Hematopoietic multipotent progenitor cell treated with erythropoietin and hydrocortisone succinate and interleukin-3 and kit ligand, for 17 days (in vitro differentiated cells): Measurements from ENCODE around the gene TFAP2E.
A peak's percentile ranks its signal among the peaks of the same experiment; 100 is the strongest.

Experiments
- DNase-seq: peaks from one replicate; pipeline ENCODE4 v3.0.0-alpha.2; 2015; ENCODE audit warnings: low spot score

TFAP2E gene

DNA sequence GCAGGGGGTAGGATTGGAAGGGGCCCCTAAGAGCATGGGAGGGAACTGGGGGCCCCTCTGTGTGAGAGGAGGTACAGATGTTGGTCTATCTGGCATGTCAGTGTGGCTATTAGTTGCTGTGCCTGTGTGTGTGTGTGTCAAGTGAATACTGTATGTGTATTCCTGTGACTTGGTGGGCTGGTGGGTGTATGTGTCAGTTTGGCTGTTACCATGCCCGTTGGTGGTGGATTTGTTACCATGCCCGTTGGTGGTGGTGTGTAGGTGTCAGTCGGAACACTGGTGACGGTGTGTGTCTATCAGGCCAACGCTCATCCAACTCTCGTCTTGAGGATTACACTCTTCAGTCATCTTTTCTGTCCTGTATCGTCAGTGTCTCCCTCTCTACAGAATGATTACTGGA is 22.6 kb downstream of the TFAP2E start:
- DNase-seq, result no peak

DNA sequence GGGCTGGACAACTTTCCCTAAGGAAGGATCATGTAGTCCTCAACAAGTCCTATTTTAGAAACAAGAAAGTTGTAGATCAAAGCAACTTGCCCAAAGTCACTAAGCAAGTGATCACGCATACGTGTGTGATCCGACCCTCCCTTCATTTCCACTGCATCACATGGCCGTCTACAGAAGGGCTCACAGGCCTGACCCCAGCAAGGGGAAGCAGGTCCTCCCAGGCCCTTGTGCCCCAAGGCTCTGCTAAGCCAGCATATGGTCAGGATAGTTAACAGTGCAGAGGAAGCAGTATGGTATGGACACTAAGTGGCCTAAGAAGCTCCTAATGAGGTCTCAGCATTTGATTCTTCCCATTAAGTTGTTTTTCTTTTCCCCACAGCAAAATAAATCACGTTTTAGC is 24.8 kb downstream of the TFAP2E start:
- DNase-seq, result no peak

DNA sequence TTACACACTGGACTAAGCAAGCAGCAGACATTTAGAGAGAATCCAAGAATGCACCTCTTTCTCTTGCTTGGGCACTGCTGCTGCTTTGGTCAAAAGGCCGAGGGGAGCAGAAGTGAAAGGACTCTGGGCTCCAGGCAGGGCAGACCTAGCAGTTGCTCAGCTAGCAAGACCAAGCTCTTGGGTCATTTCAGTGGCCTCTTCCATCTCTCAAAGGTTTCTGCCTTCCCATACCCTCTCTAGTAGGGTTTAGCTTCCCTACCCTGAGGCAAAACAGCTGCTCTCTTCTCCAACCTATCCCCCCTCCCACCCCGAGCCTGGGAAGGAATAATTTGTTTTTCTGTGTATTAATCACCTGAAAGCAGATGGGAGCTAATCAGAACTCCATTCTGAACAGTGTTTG is 25.8 kb downstream of the TFAP2E start:
- no peak for DNase-seq

DNA sequence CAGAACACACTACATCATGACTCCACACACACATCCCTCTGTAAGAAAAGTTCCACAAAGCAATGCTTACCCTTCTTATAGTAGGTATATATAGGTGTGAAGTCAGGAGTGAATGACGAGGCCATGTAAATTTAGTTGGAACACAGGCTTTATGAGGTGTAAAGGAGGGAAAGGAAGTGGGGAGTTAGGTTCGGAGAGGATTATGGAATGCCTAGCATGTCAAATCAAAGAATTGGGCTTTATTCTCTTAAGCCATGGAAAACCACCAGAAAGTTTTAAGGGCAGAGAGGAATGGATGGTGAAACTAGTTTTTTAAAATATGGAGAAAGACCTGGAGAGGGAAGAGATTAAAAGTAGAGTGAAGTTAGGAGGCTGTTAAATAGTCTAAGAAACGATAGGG is 26.3 kb downstream of the TFAP2E start:
- DNase-seq, result no peak

- DNase-seq, result no peak
Observed at GRCh38 chr1:35600593-35600992, 27.5 kb downstream of the TFAP2E start.

- no peak for DNase-seq
Observed at GRCh38 chr1:35603468-35603867, 30.4 kb downstream of the TFAP2E start.

DNA sequence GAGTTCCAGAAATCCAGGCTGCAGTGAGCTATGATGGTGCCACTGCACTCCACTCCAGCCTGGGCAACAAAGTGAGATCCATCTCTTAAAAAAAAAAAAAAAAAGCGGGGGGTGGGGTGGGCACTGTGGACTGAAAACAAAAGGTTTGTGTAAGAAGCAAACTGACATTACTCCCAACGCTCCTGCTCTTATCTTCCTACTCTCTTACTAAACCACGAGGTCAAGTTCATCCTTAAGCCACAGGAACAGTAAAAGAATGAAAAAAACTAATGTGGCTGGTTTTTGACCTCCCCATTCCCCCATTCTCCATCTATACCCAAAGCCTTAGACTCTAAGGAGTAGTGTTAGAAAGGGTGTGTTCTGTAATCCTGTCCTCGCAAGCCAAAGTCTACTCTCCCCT is 30.8 kb downstream of the TFAP2E start:
- no peak for DNase-seq

DNA sequence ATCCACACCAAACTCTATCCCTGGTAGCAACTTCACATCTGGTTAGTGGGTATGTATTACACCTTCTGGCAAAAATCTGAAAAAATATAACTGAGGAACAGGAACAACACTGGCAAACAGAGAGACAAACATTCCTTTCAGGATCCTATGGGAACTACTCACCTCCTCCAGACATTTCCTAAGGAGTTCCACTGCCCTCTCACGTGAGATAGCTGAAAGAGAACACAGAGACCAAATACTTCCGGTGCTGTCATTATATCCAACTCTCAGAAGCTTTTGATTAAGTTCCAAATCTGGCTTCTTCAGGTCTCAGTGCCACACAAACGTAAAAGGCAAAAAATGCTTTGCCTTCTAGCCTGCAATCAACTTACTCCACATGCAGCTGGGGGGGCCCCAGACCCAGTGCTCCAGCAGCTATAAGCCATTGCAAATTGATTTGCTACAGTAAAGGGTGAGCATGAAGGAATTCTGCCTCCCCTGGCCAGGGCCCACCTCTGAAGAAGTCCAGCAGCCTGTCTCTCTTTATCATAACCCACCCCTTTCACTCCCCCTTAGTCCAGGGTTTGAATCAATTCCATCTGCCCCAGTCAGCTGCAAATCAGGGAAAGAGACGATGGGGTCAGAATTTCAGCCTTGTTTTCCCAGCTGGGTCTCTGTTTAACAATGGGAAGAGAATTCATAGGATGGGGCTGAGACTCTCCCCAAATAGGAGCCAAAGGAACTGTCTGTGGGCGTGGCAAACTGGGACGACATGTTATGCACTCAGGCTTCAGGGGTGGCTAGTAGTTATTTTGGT is 32.2 kb downstream of the TFAP2E start:
- no peak for DNase-seq

DNA sequence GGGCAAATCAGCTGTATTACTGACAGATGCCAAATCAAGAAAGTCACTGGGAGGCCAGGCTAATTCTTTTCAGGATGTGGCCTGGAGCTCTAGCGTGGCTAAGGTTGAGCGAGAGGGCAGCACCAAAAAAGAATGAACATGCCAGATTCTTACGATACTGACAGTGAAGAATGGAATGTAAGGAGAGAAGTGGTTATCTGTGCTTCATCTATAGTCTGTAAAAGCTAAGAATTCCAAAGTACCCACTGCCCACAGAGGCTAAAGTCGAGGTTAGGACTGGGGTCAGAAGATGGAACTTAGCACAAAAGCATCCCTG is 32.7 kb downstream of the TFAP2E start:
- DNase-seq, result no peak

- no peak for DNase-seq
Observed at GRCh38 chr1:35611655-35612054, 38.5 kb downstream of the TFAP2E start.

DNA sequence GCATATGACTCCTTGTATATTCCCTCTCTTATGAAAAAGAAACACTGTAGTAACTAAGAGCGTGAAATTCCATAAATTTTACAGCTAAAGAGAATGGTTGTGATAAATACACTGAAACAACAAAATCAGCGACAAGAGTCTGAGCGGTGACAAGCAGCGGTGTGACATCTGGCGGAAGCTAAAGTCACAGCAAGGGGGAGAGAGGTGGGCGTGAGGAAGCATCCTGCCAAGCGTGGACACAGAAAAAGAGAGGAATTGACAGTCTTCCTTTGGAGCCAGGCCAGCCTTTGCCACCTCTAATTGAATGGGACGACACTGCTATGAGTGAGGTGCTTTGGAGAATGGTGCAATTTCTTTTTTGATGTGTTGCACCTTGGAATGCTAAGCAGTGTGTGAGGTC is 42.3 kb downstream of the TFAP2E start:
- no peak for DNase-seq

DNA sequence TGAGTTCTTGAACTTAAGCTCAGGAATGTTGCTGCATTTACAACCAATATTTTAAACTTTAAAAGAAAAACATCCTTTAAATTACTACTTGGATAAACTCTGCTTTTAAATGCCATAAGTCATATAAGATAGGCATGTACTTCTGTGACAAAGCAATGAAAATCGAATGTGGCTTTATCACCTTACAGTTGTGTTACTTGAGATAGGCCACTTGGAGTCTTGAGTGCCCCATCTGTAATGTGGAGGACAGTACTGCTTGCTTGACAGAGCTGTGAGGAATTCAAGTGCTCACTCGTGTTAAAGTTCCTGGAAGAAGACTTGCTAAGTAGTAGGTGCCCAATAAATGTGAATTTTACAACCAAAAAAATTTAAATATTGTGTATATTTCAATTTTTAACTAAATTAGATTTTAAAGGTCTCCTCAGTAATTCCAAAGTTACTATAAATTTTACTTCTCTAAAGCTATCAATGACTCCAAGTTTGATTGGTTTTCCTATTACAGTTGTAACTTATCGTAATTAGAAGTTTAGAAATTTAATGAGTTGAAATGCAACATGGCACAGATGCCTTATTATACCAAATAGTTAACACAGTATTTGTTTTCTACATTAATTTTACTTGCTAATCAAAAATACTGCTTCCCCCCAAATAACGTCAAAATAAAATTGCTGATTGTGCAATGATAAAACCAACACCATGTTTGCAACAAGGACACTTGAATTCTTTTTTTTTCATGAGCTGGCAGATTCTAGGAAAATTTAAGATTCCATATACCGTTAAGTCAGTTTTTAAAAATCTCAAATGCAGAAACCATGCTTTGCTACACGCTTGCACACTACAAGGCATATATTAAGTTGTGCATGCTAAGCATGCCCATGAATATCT is 46.4 kb downstream of the TFAP2E start:
- DNase-seq, result peak; percentile 21

DNA sequence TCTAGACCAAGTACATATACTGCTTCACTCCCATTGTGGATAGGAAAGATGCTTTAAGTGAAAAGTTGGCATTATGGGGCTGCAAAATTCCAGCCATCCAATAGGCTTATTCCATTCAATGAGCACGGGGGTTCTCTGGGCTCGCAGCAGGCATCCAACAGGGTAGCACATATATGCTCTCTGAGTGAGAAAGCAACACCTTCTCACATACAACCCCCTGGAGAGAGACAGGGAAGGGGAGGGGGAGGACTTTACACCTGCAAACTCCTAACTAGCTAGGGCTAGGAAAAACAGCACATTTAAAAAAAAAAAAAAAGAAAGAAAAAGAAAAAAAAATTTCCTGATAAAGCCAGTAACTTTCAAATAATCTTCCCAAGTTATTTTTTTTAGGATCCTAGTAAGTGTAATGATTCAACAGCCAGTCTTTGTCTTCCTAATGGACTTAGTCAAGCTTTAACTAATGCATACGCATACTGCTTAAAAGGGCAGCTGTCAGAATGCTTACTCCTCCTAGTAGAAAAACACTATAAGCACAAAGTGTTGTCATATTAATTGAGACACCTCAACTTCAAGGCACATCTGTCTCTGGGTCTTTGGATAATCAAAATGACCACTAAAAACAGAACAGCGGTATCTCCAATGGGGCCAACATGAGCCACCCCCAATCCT is 49.5 kb downstream of the TFAP2E start:
- DNase-seq, result no peak

- DNase-seq, result no peak
Observed at GRCh38 chr1:35623832-35624231, 50.7 kb downstream of the TFAP2E start.

GRCh38 chr1:35629051-35629450 is 55.9 kb downstream of the TFAP2E start:
- no peak for DNase-seq

GRCh38 chr1:35631396-35631795 is 58.3 kb downstream of the TFAP2E start:
- DNase-seq, result no peak

GRCh38 chr1:35633547-35633946 is 60.4 kb downstream of the TFAP2E start:
- no peak for DNase-seq

DNA sequence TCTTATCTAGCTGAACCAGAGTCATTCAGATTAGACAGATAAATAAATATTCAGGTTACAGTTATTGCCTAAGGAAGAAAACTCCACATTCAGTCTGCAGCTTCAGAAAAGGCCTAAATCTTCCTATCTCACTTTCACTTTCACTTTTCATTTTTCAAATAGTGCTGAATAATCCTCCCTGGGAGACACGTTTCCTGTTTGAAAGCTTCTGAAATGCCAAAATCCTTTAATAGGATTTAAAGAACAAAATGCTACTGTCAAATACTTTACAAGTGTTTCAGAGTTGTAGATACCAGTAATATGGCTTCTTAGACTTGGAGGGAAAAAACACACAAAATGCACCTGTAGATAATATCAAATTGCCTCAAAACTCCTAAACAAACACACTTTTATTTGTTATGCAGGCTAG is 64.3 kb downstream of the TFAP2E start:
- DNase-seq, result peak; percentile 84

DNA sequence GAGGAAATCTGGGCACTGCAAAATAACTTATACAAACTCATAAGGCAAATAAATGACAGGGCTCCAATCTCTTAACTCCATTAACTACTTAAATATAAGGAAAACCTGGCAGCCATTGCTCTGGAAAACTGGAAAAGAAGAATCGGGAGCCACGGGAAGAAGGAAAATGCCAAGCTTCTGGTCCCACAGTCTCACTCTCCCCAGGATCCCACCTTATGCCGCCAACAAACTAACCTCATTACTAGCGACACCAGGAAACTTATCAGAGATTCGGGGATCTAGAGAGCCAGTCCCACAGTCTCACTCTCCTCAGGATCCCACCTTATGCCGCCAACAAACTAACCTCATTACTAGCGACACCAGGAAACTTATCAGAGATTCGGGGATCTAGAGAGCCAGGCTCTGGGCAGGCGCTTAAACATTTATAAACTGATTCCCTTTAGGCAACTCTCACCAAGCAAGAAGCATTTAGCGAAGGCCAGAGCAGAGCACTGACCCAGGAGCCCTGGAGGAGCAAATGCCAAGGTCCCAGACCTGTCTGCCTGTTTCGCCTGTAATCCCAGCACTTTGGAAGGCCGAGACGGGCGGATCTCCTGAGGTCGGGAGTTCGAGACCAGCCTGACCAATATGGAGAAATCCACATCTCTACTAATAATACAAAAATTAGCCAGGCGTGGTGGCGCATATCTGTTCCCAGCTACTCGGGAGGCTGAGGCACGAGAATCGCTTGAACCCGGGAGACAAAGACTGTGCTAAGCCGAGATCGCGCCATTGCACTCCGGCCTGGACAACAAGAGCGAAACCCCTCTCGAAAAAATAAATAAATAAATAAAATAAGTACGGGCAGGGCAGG is 67.5 kb downstream of the TFAP2E start:
- DNase-seq, result peak; percentile 41

DNA sequence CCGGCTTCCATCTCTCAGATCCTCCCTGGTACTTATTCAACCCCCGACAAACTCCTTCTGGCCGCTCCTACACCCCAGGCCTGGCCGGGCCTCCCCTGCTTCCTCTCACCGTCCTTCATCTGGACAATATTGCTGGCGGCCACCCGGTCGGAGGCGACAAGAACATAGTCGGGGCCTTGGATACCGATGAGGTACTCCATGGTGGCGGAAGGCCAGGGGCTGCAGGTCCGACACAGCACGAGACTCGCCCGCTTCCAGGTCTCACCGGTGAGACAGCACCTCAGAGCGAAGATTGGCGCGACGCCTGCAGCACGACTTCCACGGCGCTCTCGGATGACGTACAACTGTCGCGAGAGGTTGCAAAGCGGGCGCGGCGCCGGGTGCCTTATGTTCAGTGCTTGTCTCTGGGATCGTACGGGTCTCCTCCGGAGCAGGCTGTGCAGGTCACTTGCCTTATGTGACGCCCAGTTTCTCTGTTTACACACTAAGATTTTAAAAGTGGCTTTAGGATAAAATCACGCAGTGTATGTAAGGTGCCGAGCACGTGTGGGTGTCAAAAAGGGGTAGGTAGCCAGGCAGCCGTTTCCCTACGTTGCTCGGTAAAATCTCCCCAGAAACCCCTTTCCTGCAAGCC is 68.2 kb downstream of the TFAP2E start, which contains the start of gene PSMB2:
Gene PSMB2 (minus strand): TSS at position 294 of the 634 bp plus-strand sequence. CDS start 94 bp downstream, at position 200.
- peak; percentile 95 for DNase-seq

DNA sequence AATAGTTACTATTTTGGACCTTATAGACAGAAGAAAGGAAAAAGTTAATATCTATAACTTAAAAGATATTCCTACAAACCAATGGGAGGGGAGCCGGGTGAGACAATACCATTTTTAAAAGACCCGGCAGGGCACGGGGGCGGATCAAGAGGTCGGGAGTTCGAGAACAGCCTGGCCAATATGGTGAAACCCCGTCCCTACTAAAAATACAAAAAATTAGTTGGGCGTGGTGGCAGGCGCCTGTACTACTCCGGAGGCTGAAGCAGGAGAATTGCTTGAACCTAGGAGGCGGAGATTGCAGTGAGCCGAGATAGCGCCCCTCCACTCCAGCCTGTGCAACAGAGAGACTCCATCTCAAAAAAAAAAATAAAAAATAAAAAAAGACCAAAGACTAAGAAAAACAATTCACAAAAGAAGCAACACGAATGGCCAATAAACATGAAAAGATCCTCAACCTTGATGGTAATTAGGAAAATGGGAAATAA is 69.4 kb downstream of the TFAP2E start:
- no peak for DNase-seq
